Gastroesophageal sphincter (tissue), 3 donors: Measurements from ENCODE around the gene ENG.

ENCODE experiments used
- POLR2A ChIP-seq, 2 donors: fragments of 450-650 bp; IDR thresholded peaks; one replicate each; pipeline ENCODE4 v1.6.1; 2017; ENCODE audit warnings: antibody characterized with exemption in 2 of 2, mild to moderate bottlenecking in 2 of 2, moderate library complexity in 1 of 2
- POLR2AphosphoS5 ChIP-seq: sonication (generic); formaldehyde crosslinking; IDR thresholded peaks from one replicate; pipeline ENCODE4 v1.6.1; 2017; ENCODE audit warnings: antibody characterized with exemption
- TF ChIP-seq, protein P1 (sequence below), 4 experiments: fragments of 200-600 bp in 2 of 4; fragments of 450-650 bp in 2 of 4; sonication (generic) in 1 of 4; IDR thresholded peaks; one replicate each; pipeline ENCODE4 v1.5.1; 2017 to 2019; ENCODE audit warnings: antibody characterized with exemption in 4 of 4, mild to moderate bottlenecking in 2 of 4, moderate library complexity in 2 of 4

- TF ChIP-seq, protein P1, sequence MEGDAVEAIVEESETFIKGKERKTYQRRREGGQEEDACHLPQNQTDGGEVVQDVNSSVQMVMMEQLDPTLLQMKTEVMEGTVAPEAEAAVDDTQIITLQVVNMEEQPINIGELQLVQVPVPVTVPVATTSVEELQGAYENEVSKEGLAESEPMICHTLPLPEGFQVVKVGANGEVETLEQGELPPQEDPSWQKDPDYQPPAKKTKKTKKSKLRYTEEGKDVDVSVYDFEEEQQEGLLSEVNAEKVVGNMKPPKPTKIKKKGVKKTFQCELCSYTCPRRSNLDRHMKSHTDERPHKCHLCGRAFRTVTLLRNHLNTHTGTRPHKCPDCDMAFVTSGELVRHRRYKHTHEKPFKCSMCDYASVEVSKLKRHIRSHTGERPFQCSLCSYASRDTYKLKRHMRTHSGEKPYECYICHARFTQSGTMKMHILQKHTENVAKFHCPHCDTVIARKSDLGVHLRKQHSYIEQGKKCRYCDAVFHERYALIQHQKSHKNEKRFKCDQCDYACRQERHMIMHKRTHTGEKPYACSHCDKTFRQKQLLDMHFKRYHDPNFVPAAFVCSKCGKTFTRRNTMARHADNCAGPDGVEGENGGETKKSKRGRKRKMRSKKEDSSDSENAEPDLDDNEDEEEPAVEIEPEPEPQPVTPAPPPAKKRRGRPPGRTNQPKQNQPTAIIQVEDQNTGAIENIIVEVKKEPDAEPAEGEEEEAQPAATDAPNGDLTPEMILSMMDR (IDR thresholded peaks at IDR 0.05) = no peak
- TF ChIP-seq POLR2AphosphoS5 (no peak), POLR2A (IDR thresholded peaks at IDR 0.05) (no peak)
Measured at GRCh38 chr9:127835991-127836516, 18.4 kb downstream of the ENG start.
